Fibroblast of skin of abdomen (primary cell): ENCODE data around the gene ZNF423.
A peak's percentile ranks its signal among the peaks of the same experiment; 100 is the strongest.

Experiments
- DNase-seq: peaks from one replicate; pipeline ENCODE4 v3.0.0-alpha.2; 2013

The ZNF423 gene

DNA sequence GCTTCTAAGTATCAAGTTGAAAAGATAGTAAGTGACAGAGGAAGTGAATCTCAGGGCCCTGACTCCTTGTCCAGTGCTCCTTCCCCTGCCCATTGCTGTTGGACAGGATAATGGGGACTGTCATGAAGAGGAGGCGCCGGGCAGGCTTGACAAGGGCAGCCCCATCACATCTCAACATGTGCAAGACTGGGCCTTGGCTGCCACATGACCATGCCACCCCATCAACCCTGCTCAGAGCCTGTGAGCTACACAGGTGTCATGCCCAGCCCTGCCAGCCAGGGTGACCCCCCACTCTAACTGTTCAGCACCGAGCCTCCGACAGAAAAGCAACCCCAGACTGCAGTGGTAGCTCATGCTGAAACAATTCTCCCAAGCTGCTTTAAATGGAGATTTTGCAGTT lies 310.7 kb downstream of the ZNF423 start:
- DNase-seq: no peak

DNA sequence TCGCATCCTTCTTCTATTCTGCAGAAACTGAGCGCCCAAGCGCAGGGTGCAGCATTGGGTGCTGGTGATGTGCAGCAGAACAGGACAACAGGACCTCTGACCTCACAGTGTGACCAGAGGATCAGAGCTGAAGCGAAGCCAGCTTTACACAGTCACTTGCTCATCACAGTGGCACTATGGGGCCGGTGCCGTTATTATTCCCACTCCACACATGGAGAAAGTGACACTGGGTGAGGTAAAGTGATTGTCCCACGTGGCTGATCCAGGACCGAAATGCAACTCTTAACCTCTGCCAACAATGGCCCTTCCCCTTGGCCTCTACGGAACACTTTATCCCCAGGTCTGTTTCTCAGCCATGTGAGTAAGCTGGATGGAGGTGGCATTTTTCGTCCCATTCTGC lies 311.1 kb downstream of the ZNF423 start:
- no peak for DNase-seq

DNA sequence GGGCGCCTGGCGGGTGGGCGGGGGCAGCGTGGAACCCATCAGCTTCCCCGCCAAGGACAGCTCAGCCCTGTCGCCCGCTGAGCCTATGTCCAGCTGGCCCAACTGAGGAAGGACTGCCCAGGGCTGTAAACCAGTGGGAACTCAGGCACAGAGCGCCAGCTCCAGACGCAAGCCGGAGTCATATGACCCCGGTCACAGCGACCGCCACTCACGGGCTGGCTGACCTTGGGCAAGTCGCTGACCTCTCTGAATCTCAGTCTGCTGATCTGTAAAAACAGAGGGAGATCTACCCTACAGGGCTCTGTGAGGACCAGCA lies 312.3 kb downstream of the ZNF423 start:
- DNase-seq: no peak

DNA sequence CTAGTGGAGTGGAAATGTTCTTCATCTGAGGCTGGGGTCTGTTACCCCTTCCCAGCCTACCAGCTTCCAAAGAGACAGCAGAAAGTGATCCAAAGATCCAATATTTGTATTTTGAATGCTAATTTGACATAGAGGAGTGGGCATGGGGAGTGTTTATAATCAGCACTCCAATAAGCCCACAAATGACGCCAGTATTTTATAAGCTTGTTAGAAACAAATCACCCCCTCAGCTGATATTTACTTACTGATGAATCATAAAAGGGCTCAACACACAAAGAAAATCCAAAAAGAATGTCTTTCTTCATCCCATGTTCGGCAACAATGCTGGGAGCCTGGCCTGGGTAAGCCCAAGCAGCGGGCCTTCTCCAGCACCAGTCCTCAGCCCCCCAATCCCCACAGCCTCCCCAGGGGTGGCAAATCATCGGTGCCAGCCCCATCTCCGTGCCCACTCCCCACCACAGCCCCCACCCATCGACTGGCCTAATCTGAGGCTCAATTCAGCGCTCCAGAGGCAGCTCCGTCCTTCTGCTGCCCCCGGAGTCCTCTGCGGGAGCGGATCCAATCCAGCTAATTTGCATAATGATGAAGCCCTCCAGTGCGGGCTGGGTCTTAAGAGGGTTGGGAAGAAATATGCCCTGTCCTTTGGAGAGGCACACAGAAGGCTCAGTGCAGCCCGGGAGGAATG lies 312.8 kb downstream of the ZNF423 start:
- DNase-seq: no peak

DNA sequence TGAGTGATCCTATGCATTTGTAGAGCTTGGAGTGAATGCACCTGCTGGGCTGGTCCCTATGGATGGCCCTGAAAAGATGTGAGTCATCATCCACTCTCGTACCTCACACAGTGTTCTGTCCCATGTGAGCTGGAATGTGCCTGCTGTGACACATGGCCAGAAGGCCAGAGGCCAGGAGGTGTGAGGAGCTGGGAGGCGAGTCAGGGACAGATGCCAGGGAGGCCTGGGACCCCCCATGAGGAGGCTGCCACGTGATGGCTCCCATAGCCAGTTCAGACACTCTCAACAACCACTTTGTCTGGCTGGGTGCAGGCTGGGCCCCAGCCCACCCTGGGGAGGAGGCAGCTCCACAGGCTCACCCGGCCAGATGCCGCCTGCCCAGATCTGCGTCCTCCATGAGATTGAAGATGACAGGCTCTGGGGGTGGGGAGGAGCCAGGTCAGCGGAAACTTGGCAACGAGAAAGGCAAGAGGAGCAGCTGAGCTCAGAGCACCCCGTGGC lies 313.5 kb downstream of the ZNF423 start:
- DNase-seq: no peak

DNA sequence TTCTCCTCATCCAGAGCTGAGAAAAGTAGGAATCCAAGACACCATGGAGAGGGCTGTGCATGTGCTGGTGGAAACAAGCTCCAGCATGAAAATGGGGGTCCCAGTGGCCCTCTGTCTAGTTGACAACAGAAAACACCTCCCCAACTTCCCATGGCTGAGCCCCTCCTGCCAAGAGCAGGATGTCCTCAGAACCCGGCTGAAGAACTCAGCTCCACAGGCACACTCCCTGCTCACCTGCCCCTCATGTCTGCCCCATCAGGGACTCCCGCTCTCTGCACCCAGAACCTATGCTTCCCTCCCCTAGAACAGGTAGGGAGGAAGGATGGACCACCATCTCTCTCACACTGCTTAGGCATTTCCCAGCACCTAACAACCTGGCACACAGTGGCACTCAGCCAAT lies 315.1 kb downstream of the ZNF423 start:
- DNase-seq: no peak

DNA sequence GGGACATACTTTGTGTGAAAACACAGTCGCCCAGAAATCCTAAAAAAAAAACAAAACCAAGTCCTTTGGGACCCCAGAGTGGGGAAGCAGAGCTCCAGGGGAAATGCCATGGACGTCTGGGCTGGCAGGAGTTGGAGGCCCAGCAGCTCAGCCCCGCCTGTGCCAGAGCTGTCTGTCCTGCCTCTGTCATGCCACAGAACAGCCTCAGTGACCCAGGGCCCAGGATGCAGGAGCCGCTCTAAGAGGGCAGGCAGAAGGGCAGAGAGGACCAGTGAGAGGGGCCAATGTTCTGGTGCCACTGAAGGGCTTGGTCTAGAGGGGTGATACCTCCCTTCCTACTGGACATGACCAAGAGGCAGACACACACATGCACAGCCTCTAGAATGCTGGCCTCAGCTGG lies 316.2 kb downstream of the ZNF423 start:
- no peak for DNase-seq

DNA sequence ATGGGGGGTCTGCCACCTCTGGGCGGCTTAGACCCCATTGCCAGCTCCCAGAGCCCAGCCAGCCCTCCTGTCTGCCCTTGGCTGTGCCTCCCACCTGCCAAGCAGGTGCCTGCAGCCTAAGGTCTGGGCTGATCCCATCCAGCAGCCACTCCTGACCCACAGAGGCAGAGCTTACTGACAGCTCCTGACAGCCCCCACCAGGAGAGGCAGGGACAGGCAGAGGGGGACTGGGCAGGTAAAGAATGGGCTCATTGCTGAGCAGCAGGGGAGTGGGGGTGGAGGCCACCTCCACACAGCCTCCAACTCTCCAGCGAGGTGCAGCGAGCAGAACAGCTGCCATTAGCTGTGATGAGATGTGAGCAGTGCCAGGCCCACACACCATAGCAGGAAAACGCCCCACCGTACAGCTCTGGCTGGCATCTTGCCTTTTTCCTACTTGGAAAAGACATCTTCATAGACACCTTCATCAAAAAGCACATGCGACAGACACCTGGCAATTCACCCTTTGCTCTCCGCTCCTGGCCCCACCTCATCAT lies 317.9 kb downstream of the ZNF423 start:
- no peak for DNase-seq

DNA sequence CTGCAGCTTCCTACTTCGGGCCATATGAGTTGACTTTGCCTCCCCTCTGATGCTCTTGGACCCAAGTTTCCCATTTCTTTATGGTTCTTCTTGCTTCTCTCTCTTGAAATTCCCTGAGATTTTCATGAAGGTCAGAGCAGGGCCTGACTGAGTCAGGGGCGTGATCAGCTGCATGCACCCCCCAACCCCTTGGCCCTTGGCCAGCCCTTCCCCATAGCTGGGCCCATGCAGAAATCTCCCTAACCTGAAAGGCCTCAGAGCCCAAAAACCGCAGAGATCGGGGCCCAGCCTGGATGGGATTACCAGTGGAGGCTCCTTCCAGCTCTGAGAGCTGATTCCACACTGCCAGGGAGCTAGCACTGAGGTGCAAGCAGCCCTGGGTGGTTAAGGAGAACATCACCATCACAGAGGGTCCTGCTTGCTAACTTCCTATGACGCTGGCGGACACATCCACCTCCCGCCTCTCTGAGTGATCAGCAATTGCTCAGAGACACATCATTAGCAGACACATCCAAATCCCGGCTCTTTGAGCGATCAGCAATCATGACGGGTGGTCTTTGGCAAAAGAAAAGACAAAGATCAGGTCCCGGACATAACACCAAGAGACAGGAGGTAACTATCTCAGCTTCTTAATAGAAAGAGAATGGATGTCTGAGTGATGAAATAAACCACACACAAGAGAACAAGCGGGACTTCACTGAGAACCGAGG lies 320.9 kb downstream of the ZNF423 start:
- DNase-seq: no peak

DNA sequence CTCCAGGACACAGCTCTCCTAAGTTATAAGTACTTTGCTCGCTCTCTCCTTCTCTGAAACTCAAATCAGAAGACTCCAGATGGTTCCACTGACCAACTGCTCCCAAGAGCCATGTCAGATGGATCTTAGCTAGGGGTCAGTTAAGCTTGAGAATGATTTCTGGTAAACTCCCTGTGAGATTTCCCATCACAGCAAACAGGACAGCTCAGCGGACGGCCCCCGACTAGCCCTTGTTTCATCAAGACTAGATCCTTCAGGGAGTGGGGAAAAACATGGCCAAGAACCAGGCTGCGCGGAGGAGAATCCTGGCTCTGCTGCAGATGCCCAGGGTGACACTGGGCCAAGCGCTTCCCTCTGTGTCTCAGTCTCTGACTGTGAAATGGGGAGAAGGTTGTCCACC lies 322.5 kb downstream of the ZNF423 start:
- no peak for DNase-seq

DNA sequence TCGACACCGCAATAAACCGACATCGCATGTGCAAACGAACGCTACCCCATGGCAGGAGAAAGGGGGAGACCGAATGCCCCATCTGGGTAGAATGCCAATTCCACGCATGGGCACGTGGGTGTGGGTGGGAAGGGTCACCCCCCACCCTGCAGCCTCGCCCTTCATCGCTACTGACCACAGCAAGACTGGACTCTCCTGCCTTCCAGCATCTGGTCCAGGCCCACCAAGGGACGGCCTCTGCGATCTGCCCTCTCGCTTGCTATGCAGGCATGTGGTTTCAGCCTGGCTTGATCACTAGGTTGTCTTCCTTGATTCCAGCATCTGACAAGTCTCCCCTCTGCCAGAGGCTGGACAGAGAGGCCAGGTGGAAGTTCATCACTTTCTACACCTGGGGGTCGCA lies 323.0 kb downstream of the ZNF423 start:
- DNase-seq: no peak

DNA sequence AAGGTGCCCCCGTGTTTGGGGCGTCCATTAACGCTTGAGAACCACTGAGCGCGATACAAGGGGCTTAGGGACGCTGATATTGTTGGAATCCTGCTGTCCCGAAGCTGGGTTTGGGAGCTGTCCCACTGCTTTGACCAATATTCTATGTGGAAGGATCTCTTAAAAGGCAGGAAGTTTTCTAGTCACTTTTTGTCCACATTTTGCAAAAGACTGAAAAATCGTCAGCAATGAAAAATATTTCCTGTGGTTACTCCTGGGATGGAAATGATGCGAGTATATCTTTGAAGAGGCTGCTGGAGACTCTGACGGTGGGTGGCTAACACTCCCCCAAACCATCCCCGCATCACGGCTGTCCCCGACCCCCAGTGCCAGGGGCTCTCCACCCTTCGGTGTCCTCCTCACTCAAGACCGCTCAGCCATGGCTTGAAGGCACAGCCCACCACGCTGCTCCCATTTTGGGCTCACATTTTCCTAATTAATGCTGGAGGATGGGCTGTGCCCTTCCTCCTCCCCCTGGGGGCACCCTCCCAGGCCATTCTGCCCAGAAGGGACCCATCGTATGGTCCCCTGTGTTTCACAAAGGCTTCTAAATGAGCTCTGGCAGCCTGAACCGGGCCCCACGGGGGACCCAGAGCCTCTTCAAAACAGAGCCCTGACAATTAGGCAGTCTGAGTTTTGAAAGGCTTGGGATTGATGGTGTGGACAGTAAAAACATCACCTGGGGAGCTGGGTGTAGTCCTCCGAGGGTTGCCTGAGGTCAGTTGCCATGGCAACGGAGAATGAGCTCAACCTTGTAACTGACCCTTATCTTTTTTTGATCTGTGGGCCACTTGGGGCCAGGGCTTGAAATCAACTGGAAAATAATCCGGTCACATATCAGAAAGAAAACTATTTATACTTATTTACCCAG lies 323.7 kb downstream of the ZNF423 start:
- peak; percentile 27 for DNase-seq

DNA sequence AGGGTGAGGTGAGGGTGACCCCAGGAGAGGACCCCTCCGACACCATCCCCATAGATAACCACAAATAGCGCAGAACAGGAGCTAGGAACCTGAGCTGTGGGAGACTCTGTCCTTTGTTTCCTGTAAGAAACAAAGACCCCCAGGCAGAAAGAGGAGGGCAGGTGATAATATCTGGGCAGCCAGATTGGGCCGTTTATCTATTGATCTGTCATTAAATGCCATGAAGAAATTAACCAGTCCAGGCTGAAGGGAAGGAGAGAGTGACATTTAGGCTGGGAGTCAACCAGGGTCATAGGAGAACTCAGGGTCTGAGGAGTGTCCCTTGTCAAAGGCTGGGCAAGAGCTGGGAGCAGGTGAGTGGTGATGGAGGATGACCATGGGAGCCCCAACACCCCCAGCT lies 324.5 kb downstream of the ZNF423 start:
- no peak for DNase-seq

DNA sequence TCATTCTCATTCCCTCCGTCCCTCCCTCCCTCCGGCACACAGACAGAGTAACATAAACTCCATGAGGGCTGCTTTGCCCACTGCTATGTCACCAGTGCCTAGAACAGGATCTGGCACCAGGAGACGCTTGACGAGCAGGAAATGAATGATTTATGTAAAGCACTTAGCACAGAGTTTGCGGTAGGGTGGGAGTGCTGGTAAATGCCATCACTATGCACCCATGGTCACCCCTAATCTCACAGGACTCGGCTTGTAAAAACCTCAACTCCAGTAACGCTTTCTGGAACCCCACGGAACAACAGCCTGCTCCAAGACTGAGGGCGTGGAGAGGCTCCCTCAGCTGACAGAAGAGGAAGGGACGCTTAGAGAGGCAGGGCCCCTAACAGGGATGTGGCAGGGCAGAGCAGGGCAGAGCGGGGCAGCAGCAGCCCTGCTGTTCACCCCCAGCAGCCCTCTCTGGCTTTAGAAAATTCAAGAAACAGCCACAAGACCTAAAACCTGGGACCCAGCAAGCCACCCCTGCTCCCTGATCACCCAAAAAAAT lies 325.4 kb downstream of the ZNF423 start:
- peak; percentile 5 for DNase-seq

DNA sequence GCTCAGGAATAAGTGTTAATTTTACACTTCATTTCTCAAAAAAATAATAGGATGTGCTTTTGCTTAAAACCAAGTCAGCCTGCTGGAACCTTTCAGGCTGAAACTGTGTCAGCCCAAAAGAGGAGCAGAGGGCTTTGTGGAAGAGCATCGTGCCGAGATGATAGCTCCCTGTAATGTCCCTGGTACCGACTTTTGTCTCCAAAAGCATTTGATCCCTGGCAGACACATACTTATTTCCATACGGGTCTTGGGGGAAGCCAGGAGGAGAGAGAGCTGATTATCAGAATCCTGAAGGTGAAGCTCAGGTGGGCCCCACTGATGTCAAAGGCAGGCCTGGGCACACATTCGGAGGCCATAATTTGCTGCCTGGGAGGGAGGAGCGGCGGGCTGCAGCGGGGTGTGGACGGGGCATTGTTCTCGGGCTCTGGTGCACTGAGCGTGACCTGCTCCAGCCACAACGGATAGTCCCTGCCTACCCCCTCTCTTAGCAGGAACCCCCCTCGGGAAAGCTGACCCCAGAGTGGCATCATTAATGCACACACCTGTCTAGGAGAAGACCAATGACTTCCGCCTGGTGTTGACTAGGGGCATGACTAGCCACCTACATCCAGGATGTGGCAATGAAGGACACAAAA lies 326.4 kb downstream of the ZNF423 start:
- DNase-seq: no peak

DNA sequence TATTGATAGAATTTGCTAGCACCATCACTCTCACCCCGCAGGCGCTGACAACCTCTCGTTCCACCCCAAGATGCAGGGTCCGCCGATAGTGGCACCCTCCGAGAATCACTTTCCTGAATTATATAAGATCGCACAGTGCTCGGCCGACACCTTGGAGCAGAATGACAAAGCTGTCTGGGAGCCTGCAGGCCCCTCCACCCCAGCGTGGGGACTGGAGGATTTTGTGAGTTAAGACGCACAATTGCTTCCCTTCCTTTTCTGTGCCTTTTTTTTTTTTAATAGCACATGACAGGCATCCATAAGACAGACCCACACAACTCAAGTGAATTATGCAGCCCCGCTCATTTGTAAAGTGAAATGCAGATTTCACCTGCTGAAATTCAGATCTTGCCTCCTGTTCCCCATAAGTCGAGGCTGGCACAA lies 327.0 kb downstream of the ZNF423 start:
- DNase-seq: no peak

DNA sequence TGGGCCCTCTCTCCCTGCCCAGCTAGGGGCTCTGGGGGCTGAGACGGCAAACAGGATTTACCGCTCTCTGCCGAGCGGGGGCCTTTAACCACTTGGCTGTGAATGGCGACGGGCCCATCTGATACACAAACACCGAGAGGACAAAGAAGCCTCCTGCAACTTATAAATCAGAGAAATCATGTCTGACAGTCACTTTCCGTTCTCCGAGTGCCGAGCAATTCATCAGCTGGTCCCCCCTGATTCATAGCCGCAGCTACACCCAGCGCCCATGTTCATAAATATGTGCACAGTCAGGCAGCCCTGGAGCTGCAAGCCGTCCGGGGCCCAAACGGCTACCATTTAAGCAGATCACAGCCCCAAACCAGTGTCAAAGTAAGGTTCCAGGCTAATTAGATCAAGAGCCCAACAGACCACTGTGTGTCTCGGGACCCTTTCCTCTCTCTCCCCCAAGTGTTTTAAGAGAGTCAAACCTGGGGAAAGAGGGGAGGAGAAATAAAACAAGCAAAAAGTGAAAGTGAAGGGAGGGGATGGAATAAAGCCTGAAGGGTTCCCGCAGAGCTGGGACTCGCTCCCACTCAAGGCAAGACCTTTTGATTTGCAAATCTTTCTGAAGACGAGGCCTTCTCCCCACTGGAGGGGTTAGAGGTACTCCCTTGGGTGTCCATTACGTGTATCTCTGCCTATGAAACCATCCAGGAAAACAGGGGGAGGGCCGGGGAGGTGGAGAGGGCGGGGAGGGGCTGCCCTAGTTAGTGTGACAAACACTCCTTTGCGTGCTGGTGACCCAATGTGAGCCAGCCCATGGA lies 327.6 kb downstream of the ZNF423 start:
- DNase-seq: peak; percentile 40

DNA sequence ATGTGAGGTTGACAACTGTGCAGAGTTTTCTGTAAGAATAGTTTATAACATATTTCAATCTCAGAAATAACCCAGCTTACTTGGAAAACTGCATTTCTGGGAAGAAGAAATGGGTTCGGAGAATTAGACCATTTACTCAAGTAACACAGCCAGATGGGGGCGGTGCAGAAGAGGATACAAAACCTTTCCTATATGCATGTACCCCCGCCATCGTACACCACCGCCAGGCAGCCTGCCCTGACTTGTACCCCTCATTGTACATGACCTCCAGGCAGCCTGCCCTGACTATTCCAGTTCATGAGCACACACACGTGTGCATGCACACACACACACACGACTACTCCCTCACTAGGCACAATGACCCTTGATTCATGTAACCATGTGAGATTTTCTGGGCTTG lies 328.3 kb downstream of the ZNF423 start:
- DNase-seq: no peak

DNA sequence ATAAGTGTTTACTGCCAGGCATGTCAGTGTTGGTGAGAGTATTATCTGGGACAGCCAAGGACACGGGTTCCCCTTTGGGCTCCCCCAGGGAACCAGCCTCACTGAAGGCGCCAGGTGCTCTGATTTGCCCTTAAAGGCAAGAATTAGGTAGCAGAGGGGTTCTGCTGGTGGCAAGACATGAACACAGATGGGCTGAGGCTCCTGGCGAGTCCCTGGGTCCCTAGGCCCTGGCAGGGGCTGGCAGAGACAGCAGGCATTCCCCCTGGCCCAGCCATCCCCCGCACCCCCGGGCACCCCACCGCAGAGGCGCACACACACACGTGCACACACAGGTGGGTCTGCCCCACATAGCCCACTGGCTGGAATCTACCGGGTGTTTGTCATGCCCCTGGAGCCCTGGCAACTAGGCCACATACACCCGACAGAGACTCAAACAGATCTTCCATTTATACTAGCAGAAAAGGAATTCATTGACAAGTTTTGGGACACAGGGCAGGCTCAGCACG lies 329.0 kb downstream of the ZNF423 start:
- DNase-seq: no peak

DNA sequence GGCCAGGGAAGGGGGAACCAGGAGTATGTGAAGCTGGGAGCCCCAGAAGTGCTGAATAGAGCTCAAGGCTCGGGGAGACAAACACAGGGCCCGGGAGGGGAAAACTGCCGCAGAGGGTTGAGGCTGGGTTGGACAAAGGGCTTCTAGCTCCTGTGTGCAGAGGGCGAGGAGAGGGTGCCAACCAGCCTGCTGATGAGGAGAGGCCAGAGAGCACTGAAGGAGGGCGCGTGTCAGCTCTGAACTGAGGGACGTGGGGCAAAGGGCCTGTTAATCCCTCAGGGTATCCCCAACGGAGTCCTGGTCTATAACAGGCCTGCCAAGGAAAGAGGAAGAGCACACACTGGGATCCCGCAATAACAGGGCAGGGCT lies 331.0 kb downstream of the ZNF423 start:
- DNase-seq: no peak

DNA sequence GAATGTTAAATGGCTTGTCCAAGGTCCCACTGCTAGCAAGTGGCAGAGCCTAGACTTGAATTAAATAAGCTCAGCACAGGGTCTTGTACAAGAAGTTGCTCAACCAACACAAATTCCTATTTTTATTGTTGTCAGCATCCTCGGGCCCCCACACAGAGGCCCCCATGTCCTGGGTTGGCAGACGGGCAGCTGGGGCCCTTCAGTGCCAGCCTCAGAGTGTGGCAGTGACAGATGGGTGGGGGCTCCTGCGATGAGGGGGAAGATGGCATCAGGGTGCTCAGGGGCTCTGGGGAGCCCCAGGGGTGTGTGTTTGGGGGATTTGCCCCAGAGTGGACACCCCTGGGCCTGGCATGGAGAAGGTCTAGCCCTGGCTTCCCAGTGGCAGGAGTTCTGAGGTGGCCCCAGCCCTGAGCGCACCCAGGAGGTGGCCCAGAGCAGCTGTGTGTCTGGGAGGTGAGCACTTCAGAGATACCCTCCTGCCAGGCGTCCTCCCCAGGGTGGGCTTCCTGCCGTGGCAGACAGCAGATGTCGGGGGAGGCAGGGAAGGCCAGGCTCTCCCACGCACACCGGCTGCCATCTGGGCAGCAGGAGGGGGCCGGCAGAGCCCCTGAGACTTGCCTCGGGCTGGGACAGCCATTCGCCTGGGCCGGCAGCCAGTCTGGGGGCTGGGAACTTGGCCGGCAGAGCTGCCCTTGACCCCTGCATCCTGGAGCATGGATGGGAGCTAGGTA lies 331.5 kb downstream of the ZNF423 start:
- DNase-seq: no peak
